GM19025 (cell line): ENCODE measurements around the gene FSHR.

Experiments
- ATAC-seq: cut with Tn5 transposase; IDR thresholded peaks from one replicate; pipeline ENCODE4 v1.9.1; 2021; ENCODE audit warnings: mild to moderate bottlenecking, low read depth, moderate library complexity; ENCODE audit not compliant: unreplicated experiment

The FSHR gene

DNA sequence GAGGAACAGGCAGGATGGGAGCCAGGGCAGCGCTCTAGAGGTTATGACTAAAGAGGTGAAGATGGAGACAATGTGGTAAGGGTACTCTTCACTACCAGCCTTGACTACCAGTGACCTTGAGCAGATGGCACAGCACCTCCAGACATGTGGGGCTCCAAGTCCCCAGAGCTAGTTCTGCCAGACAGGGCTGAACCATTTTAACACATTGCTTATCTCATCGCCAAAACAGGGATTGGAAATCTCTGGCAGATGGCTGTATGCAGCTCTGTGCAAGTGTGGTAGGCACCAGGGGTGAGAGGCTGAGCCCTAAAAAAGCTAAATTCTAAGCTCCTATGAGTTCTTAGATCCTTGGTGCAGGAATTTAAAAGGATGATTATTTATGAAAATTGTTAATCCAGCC lies 41.3 kb downstream of the FSHR start:
- no peak for ATAC-seq

GRCh38 chr2:49111456-49111855 lies 42.9 kb downstream of the FSHR start:
- ATAC-seq, result no peak

GRCh38 chr2:49111006-49111405 lies 43.3 kb downstream of the FSHR start:
- ATAC-seq, result no peak

DNA sequence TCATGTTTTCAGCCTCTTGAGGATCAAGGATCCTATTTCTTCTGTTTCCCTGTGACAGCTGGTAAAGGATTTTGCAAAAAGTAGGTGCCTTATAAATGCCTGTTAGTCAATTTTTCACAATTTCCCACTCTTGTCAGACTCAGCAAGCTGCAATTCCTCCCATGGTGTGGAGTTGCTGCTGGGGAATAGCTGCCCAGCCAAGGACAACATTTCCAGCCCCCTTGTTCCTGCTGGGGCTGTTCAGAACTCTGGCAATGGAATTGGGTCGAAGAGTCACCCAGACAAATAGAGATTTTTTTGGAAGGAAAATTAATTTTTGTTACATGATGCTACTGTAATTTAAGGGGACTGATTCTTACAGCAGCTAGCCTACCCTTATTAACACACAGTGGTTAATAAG lies 43.7 kb downstream of the FSHR start:
- no peak for ATAC-seq

DNA sequence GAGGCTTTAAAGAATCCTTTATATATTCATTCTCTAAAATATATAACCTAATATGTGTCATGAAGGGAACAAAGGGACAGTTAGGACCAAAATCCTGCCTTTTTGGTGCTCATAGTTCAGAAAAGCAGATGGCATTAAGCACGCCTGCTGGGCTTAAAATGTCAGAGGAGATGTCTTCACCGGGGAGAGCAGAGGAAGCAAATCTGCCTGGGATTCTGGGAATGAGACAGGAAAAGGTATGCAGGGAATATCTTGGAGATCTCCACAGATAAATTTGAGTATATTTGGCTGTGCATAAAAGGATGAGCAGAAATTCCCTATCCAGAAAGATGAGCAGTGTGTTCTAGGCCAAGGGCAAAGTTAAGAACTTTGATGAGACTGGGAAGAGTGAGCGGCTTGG lies 45.5 kb downstream of the FSHR start:
- ATAC-seq, result no peak

DNA sequence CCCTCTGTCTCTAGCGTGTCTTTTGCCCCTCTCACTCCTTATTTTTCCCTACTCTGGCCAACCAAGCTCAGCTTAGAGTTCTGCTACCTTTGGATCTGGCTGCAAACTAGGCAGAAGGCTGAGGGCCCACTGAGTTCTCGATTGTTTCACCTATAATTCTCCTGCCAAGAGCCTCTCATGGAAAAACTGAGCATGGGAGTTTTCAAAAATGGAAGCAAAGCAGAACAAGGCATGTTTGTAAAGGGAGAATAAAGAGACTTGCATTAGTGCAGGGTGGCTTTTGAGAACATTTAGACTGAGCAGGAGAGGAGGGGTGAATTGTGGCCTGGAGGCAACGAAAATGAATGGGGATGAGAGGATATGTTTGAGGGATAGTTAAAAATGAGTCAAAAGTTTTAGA lies 45.9 kb downstream of the FSHR start:
- ATAC-seq, result no peak

GRCh38 chr2:49105506-49105905 lies 48.8 kb downstream of the FSHR start:
- ATAC-seq, result no peak

DNA sequence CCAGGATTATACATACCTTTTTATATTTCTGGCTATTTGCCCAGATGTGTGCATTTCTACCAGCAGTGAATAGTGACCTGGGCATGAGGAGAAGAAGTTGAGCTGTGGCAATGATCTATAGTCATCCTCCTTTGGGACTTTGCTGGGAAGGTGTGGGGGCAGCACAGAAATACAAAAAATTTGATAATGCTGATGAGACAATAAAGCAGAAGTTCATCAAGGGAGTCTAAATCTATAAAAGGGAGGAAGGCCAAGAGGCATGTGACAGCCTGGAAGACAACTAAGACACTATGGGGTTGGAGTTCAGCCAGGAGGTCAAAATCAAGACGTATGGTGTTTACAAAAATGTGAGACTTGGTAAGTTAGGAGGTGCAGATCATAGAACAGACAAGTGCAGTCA lies 52.2 kb downstream of the FSHR start:
- no peak for ATAC-seq

DNA sequence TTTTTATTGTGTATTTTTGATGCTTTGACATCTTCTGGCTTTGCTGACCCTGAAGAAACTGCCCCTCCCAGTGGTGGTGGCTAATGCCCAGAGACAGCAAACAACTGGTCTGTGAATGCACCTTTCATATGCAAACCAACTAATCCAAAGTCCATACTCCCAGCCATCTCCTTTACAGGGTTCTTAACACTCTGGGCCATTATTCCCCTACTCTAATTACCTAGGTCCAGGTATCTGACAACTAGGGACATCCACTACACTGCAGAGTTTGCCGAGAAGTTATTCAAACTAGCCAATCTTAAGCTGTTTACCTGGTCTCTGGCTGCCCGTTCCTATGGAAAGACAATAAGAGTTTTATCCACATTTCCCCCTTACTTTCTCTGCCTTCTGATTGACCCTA lies 73.6 kb downstream of the FSHR start:
- ATAC-seq, result no peak

DNA sequence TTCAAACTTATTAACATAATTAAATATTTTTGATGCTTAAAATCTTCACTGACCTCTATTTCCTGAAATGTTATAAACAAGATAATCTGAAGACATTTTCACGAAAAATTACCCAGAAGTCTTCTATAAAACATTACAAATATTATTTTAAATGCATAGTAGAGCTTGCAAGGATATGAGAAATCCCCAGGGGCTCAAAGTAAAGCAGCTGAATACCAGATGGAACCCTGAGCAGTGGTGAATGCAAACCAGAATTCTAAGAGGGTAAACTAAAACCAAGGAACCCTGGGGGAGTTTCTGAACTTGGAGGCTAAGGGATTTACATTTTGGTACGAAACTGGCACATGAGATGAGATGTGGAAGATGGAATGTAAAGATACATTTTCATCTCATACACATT lies 83.6 kb downstream of the FSHR start:
- ATAC-seq, result no peak

DNA sequence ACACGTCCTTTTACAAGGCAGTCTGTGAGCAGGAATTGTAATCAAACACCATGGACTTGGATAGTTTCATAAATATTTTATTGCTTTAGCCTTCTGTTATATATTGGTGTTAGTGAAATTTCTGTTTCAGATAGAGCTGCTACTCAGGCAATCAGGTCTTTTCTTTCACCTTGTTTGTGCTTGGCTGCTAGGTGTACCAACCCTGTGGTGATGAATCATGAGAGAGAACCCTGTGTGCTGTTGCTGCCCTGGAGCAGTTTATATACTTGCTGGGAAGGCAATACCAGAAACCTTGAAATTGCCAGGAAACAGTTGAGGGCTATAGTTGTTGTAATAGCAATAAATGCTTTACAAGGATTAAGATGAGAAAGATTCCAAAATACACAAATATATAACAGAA lies 84.5 kb downstream of the FSHR start:
- ATAC-seq, result no peak

GRCh38 chr2:49068613-49069012 lies 85.7 kb downstream of the FSHR start:
- ATAC-seq, result no peak

DNA sequence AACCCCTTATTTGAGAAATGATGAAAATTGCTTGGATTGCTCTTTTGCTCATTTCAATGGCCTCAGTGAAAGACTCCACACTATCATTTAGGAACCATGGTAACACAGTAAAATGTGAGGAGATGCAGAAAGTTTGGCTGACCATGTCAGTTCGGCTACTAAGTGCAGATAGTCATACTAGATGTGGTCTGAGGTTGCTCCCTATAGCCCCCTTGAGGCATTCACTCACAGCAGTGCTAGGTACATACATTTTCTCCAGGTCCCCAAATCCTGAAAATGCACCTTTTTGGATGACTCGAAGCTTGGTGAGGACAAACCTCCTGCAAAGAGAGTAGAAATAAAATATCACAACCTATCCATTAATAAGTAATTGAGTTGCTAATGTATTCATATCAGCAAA lies 86.3 kb downstream of the FSHR start:
- no peak for ATAC-seq

GRCh38 chr2:49053156-49053555 lies 101.2 kb downstream of the FSHR start:
- ATAC-seq, result no peak

DNA sequence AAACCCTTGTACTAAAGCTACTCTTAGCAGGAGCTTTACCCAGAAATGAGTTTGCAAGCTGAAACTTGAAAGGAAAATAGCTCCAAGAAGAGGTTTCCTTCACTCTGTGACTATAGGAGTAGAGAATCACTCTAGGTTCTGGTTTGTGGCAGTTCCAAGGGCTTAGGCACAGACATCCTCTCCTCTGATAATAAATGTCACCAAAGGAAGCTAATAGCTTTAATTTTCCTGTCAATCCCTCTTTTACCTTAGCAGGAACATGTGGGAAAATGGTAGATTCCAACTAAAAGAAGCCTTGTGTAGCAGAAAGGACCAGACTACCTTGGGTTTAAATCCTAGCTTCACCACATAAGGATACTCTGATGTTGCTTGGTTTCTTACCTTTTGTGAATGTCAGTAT lies 104.0 kb downstream of the FSHR start:
- no peak for ATAC-seq

DNA sequence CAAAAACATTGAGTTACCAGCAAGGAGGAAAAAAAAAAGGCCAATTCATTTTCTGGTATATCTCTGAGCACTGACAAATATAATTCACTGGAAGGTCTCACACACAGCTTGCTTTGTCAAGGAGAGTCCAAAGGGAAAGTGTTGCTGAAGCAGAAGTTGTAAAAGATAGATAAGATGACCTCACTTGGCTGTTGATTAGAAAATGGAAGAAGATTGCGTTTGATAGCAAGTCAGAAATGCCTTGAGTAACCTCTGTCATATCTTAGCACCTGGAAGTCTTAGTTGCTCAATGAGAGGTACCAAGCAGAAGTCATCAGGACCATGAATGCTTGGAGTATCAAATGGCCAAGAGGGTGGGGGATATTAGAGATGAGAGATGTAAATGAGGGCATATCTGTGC lies 105.2 kb downstream of the FSHR start:
- ATAC-seq, result no peak

DNA sequence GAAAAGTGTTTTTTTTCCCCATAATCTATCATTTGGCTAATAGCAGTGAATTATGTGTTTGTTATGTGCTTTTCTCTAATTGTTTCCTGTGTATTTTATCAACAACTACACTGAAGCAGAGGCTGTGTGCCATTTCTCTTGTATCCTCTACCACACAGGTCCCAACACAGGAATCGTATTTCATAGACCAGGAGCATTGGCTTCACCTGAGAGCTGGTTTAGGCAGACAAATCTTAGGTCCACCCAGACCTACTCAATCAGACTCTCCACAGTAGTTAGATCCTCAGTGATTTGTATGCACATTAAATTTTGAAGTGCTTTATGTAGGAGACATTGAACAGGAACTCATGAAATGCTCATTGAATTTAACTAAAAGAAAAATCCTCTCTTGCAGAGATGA lies 109.2 kb downstream of the FSHR start:
- no peak for ATAC-seq

DNA sequence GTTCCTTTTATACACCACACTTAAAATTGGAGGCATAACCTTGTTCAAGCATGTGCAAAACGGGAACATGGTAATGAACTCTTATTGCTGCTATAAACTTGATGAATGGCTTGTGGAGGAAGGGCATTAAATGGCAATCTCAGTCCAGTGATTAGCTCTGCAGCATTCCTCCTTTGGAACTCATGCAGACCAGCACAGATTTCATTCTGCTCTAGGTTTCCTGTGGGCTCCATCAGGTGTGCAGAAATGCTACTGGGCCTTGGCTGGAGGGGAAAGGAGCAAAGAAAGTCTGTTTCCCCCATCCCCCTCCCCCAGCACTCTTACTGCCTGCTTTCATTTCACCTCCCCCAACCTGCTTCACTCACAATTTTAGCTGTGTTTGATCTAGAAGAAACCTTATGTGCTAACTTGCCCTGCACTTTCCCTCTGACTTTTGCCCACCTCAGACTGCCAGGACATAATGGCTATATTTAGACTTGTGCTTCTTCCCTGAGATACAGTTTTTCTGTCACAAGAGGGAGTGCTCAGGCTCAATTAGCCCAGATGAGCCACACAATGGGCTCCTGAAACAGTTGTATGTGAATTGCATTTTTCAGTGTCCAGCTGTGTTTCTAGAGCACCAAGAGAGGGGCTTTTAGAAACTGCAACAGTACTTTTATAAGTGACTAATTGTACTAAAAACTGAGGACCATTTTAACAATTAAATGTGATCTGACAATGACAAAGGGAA lies 109.8 kb downstream of the FSHR start:
- ATAC-seq, result no peak

DNA sequence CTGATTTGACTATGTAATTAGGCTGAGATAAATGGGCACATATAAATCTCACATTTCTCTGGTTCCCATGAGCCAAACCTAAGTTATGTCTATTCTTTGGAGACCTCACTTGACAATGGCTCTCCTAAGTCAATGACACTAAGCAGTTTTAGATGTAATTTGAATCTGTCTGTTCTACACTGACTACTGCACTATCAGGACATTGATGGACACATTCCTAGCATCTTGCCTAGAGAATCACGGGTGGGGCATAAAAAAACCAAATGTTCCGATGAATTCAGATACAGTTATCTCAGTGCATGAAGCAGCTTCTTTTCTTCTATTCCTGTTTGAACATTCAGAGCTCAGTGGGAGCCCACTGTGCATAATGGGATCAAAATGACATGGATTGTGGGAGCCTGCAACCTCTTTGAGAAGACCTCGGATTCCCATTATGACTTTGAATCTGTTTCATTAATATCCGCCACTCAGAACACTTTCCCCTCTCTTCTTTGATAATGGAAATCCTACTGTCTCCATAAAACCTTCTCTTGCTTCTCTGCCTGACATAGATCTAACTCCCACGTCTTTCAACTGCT lies 110.8 kb downstream of the FSHR start:
- no peak for ATAC-seq

DNA sequence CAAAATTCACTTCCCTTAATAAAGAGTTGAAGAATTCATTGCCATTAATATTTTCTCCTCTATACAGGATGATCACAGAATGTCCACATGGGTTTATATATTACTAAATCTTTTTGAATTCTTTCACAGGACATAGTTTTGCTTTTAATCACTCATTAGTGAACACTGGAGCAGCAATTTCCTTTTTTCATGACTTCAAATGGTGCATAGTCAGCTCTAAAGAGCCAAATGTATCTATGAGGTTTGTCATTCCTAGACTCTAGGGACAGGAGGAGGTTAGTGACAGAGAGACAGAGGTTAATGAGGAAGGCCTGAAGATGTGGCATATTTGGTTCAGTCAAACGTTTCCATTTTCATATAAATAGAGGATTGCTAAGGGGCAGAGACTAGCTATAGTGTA lies 111.8 kb downstream of the FSHR start:
- no peak for ATAC-seq

- no peak for ATAC-seq
Measured at GRCh38 chr2:49041061-49041460, 113.3 kb downstream of the FSHR start.

GRCh38 chr2:49037197-49037596 lies 117.1 kb downstream of the FSHR start:
- no peak for ATAC-seq

DNA sequence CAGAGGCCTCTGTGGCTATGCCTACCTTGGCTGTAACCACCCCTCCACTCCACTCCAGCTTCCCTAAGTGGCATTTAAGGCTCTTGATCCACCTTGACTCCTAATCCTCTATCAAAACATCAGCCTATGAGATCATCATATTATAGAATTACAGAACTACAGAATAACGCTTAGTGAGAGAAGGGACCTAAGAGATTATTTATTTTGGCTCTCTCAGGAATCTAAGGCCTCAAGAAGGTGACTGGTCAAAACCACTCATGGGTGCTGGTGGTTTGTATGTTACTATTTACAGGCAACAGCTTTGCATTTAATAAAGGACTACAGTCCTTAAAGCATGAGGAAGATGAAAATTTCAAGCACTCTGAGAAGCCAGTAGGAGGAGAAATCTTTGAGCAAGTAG lies 118.8 kb downstream of the FSHR start:
- no peak for ATAC-seq
